ENCODE data around the gene DUSP7.

DUSP7 gene

DNA sequence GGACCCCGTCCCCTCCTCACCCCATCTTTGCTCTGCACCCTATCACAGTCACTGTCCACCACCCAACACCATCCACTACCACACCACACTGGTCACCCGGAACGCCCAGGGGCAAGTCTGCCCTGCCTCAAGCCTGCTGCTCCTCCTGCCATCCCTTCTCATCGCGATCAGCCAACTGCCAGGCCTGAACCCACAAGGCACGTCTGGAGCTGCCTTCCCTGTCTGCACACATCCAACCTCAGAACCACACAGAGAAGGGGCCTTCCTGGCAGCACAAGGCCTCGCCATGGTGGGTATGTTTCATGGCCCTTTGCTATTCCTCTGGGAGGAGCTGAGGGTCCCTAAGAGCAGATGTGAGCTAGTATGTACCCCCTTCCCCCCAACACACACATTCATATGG, 3.4 kb upstream of the DUSP7 start:
- ChIA-PET CTCF (interaction anchor here (1.2 to 9.5 kb wide), 4 partner anchors 7 to 64 kb away, joined by 4 to 160 read pairs (median 8); no protein-coding TSS in a partner anchor), POLR2A (no interaction called here)
- DNase-seq (ENCODE audit: low read depth, low spot score) = no peak
- TF ChIP-seq, protein P1, sequence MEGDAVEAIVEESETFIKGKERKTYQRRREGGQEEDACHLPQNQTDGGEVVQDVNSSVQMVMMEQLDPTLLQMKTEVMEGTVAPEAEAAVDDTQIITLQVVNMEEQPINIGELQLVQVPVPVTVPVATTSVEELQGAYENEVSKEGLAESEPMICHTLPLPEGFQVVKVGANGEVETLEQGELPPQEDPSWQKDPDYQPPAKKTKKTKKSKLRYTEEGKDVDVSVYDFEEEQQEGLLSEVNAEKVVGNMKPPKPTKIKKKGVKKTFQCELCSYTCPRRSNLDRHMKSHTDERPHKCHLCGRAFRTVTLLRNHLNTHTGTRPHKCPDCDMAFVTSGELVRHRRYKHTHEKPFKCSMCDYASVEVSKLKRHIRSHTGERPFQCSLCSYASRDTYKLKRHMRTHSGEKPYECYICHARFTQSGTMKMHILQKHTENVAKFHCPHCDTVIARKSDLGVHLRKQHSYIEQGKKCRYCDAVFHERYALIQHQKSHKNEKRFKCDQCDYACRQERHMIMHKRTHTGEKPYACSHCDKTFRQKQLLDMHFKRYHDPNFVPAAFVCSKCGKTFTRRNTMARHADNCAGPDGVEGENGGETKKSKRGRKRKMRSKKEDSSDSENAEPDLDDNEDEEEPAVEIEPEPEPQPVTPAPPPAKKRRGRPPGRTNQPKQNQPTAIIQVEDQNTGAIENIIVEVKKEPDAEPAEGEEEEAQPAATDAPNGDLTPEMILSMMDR (IDR thresholded peaks at IDR 0.05; ENCODE audit: insufficient read depth, low read length, missing control alignments) = no peak
- no peak overlapping the region for H3K4me3 ChIP-seq (ENCODE audit: low read depth, low read length)

GRCh38 chr3:52057812-52058495, 1.6 kb upstream of the DUSP7 start:
- TF ChIP-seq, protein P1 (IDR thresholded peaks at IDR 0.05; ENCODE audit: insufficient read depth, low read length, missing control alignments) = no peak
- DNase-seq (ENCODE audit: low read depth, low spot score) = no peak
- peak overlapping the region; percentile 68 for H3K4me3 ChIP-seq (ENCODE audit: low read depth, low read length)
- CTCF ChIA-PET = interaction anchor here (0.7 to 9.5 kb wide), 10 partner anchors 9 to 97 kb away, joined by 3 to 160 read pairs (median 4); no protein-coding TSS in a partner anchor
- POLR2A ChIA-PET = interaction anchor here (1.2 to 2.5 kb wide), 6 partner anchors 11 to 75 kb away, joined by 3 to 31 read pairs (median 6); no protein-coding TSS in a partner anchor

DNA sequence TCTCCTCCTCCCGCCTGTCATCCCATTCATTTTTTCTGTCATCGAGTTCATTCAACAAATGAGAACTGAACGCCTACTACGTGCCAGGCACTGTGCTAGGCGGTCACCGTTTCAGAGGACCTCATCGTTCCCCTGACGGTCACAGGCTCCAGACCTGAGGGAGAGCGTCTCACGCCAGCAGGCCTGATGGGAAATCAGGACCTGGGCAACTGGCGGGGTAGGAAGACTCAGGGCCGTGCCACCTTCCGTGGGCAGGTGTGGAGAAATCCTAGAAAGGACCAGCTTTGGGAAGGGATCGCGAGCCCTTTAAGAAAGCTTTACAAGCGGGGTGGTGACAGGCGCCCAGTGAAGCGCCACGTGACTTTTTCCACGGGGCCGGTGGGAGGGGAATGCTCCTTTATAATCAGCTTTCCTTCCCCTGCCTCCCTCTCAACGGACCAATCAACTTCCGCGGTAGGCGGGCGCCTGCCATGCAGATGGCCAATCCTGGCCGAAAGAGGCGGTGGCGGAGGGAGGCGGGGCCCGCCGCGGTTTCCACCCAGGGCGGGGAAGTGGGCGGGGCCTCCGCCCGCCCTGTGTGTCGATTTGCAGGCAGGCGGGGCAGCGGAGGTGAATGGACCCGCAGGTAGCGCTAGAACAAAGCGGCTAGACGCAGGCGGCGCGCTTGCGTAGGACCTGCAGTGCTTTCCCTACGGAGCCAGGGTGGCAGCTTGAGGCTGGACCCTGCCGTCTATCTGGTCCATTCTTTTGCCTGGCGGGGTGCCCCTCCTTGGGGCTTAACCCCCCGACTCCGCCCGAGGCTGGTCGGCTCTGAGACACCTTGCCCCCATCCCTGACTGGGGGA, 819 bp upstream of the DUSP7 start:
- TF ChIP-seq, protein P1 (IDR thresholded peaks at IDR 0.05; ENCODE audit: insufficient read depth, low read length, missing control alignments) = no peak
- H3K4me3 ChIP-seq (ENCODE audit: low read depth, low read length) = peak overlapping the region; percentile 72
- POLR2A ChIA-PET = interaction anchor here (0.5 to 2.5 kb wide), 12 partner anchors 10 to 181 kb away, joined by 3 to 31 read pairs (median 4); partner anchors contain the start of genes ABHD14A and TWF2
- DNase-seq (ENCODE audit: low read depth, low spot score) = peak; percentile 86
- CTCF ChIA-PET = interaction anchor here (0.7 to 9.5 kb wide), 17 partner anchors 8 to 98 kb away, joined by 3 to 160 read pairs (median 3); no protein-coding TSS in a partner anchor

DNA sequence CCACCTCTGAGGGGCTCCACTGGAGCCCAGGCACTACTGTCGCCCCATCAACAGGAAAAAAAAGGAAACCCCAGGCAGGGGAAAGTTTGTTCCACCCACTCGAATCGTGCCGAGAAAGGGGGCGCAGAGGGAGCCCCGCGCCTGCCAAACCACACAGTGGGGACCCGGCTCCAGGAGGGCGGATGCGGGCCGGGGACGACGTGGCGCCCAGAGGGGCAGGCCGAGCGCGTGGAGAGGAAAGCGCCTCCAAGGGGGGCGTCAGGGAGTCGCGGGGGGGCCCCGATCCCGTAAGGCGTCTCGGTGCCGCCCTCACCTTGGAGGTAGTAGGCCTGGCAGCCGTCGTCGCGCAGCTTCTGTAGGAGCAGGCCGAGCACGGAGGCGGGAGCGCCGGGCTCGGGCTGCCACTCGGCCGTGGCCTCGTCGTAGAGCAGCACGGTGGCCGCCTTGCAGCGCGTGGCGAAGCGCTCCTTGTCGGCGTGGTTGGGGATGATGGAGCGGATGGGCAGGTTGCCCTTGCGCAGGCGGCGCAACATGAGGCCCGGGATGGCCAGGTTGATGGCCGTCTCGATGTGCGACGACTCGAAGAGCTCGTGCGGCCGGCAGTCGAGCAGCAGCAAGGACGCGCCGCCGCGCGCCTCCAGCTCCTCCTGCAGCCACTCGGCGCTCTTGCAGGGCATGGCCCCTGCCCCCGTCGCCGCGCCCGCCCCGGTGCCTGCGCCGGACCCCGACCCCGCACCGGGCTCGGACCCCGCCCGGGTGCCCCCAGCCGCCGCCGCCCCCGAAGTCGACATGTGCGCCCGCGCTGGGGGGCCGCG, 627 bp downstream of the DUSP7 start:
- CTCF ChIA-PET = interaction anchor here (0.6 to 9.5 kb wide), 17 partner anchors 10 to 89 kb away, joined by 3 to 160 read pairs (median 4); no protein-coding TSS in a partner anchor
- no peak for DNase-seq (ENCODE audit: low read depth, low spot score)
- POLR2A ChIA-PET = interaction anchor here (0.6 to 2.5 kb wide), 5 partner anchors 9 to 183 kb away, joined by 3 to 31 read pairs (median 5); partner anchors contain the start of genes POC1A and TWF2
- TF ChIP-seq, protein P1 (IDR thresholded peaks at IDR 0.05; ENCODE audit: insufficient read depth, low read length, missing control alignments) = peak; percentile 33
- H3K4me3 ChIP-seq (ENCODE audit: low read depth, low read length) = peak overlapping the region; percentile 92

DNA sequence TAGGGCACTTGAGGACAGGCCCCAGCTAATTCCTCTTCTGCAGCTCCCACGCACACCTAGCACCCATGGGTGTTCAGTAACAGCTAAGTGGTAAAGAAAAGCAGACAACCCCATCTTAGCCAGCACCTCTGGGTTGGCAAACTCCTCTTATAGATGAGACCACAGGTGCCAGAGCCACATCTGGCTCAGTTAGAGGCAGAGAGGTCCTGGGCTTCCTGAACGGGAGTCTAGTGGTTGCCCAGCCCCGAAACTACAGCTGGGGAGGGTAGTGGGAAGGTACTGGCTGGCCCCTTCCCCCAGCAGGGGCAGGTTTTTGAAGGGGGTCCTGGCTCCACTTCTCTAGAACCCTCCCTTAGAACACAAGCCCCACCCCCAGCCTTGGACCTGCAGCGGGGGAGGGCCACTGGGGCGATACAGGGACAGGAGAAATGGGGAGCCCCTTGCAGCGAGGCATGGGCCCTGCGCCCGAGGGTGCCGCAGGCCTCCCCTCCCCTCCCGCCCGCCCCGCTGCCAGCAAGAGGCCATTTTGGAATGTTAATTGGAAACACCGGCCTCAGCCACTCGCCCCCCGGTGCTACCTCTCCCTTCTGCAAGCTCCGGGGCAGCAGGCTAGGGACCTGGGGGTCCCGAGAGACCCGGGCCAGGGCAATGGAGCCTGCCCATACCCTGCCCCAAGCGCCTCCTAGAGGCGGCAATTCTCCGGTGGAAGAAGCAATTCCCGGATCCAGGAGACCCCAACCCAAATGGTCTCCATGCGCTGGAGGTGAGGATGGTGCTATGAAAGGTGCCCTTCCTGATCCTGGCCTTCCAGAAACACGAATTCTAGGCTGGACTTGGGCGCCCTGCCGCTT, 1.5 kb downstream of the DUSP7 start:
- ChIA-PET CTCF (interaction anchor here (0.7 to 9.5 kb wide), 13 partner anchors 9 to 90 kb away, joined by 3 to 160 read pairs (median 4); no protein-coding TSS in a partner anchor), POLR2A (interaction anchor here (0.6 to 2.5 kb wide), 2 partner anchors 8 to 1488 kb away, joined by 3 to 31 read pairs; partner anchors contain the start of gene C3orf18)
- no peak for DNase-seq (ENCODE audit: low read depth, low spot score)
- peak overlapping the region; percentile 92 for H3K4me3 ChIP-seq (ENCODE audit: low read depth, low read length)
- TF ChIP-seq, protein P1 (IDR thresholded peaks at IDR 0.05; ENCODE audit: insufficient read depth, low read length, missing control alignments) = peak; percentile 31
